Neural progenitor cell (in vitro differentiated cells): ENCODE measurements around the gene ANLN. TPM values are rescaled to one million over a fixed set of nuclear protein-coding genes. Genes with fewer than 3 reads are reported as not detected.
A peak's percentile ranks its signal among the peaks of the same experiment; 100 is the strongest.

ENCODE experiments used
- DNase-seq: peaks from one replicate; pipeline ENCODE4 v3.0.0-alpha.2; 2016; ENCODE audit warnings: low spot score
- H2AFZ ChIP-seq: fragments of 200-600 bp; sonication (generic); replicated peaks from 2 replicates; pipeline ENCODE4 v1.6.1; 2016; ENCODE audit warnings: antibody characterized with exemption
- H3F3A ChIP-seq: fragments of 200-600 bp; sonication (generic); 2 replicates; pipeline ENCODE4 v1.6.1; 2016; ENCODE audit warnings: antibody characterized with exemption, low read depth
- H3K27ac ChIP-seq: fragments of 200-600 bp; sonication (generic); 2 replicates; pipeline ENCODE4 v1.5.1; 2016; ENCODE audit warnings: mild to moderate bottlenecking
- H3K27me3 ChIP-seq: fragments of 200-600 bp; sonication (generic); 2 replicates; pipeline ENCODE4 v1.6.1; 2016; ENCODE audit warnings: mild to moderate bottlenecking, moderate library complexity
- H3K36me3 ChIP-seq: fragments of 200-600 bp; sonication (generic); 2 replicates; pipeline ENCODE4 v1.5.1; 2016
- H3K4me1 ChIP-seq: fragments of 200-600 bp; sonication (generic); 2 replicates; pipeline ENCODE4 v1.6.1; 2016; ENCODE audit warnings: mixed run types
- H3K4me2 ChIP-seq: fragments of 200-600 bp; sonication (generic); 2 replicates; pipeline ENCODE4 v1.6.1; 2016
- H3K4me3 ChIP-seq: fragments of 200-600 bp; sonication (generic); 2 replicates; pipeline ENCODE4 v1.5.1; 2016
- H3K79me2 ChIP-seq: fragments of 200-600 bp; sonication (generic); 2 replicates; pipeline ENCODE4 v1.6.1; 2016; ENCODE audit warnings: low read depth
- H3K9ac ChIP-seq: fragments of 200-600 bp; sonication (generic); 2 replicates; pipeline ENCODE4 v1.6.1; 2016
- H3K9me3 ChIP-seq: fragments of 200-600 bp; sonication (generic); 2 replicates; pipeline ENCODE4 v1.5.1; 2016; ENCODE audit warnings: low read depth
- H4K20me1 ChIP-seq: fragments of 200-600 bp; sonication (generic); 2 replicates; pipeline ENCODE4 v1.6.1; 2016; ENCODE audit warnings: low read depth
- H3K27ac Mint-ChIP-seq: 3 replicates; pipeline ENCODE4 v1.8.0; 2021; ENCODE audit warnings: mixed read lengths
- H3K27me3 Mint-ChIP-seq: 2 replicates; pipeline ENCODE4 v1.8.0; 2022; ENCODE audit warnings: low read depth, mild to moderate bottlenecking, inconsistent platforms, moderate library complexity, mixed read lengths; ENCODE audit not compliant: insufficient read depth
- H3K36me3 Mint-ChIP-seq: 3 replicates; pipeline ENCODE4 v1.8.0; 2021; ENCODE audit warnings: mixed read lengths
- H3K4me1 Mint-ChIP-seq: 3 replicates; pipeline ENCODE4 v1.8.0; 2021; ENCODE audit warnings: mixed read lengths
- H3K4me3 Mint-ChIP-seq: 3 replicates; pipeline ENCODE4 v1.8.0; 2021; ENCODE audit warnings: mild to moderate bottlenecking, moderate library complexity, mixed read lengths
- H3K9me3 Mint-ChIP-seq: 3 replicates; pipeline ENCODE4 v1.8.0; 2020; ENCODE audit warnings: mixed read lengths
- EZH2 ChIP-seq: fragments of 200-600 bp; sonication (generic); IDR thresholded peaks from 2 replicates; pipeline ENCODE4 v1.6.1; 2017; ENCODE audit warnings: antibody characterized with exemption, mild to moderate bottlenecking, moderate library complexity
- EZH2phosphoT487 ChIP-seq: fragments of 200-600 bp; sonication (generic); IDR thresholded peaks from 2 replicates; pipeline ENCODE4 v1.6.1; 2017; ENCODE audit warnings: antibody characterized with exemption
- total RNA-seq: library from RNA; depleted of rRNA; stranded (reverse); fragments of >200 nt; gene quantifications from 2 replicates; pipeline ENCODE4 v1.2.3, GENCODE V29; 2015; ENCODE audit warnings: low replicate concordance
- TF ChIP-seq, protein P1 (sequence below): fragments of 200-600 bp; sonication (generic); IDR thresholded peaks from 2 replicates; pipeline ENCODE4 v1.5.1; 2017; ENCODE audit warnings: antibody characterized with exemption, mild to moderate bottlenecking

The ANLN gene
- total RNA-seq, 1 donor from 2014 or later: 176 TPM

DNA sequence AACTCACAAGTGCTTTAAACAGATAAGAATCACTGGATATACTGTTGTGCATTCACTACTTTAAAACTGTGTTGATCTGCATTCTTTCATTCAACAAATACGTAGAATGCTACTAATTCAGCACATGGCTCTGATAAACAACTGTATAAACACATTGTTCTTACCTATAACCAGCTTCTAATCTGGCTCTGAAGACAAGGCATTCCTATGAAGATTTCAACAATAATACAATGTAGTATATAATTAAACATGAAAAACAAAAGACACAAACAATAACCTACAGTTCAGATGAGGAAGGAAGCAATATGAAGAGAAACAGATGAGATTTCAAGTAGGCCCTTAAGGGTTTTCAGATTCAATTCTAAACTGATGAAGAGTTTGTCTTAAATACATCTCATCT, 31.1 kb upstream of the ANLN start:
- H3K27me3 ChIP-seq: peaks cover 63% of the 10 kb centered on the region
- no peaks in the 10 kb centered on the region for H3K27me3 Mint-ChIP-seq

DNA sequence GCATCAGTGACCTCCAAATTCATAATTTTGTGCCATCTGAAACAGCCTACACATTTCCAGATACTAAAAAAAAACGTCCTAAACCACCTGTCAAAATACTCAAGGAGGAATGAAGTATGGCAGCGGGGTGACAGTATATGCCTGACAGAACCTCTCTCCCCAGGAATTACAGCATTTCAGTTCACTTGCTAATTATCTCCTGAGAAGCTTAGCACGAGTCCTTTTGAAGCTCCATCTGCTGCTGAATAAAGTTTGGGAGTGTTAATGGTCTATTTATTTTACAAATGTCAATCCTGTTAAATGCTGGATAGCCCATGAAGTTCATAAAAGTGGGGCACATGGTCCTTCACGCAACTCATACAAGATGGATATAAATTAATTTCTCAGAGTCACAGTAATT, 29.4 kb upstream of the ANLN start:
- peak; percentile 54 for DNase-seq
- peaks cover 80% of the 10 kb centered on the region for H3K27me3 ChIP-seq

More for the DNA sequence above, 31.1 kb upstream of the ANLN start:
- Histone ChIP-seq H3K4me2 (no peak overlapping the region), H3K9me3 (no peaks in the 10 kb centered on the region), H3K4me1 (peaks cover 24% of the 10 kb centered on the region), H3K9ac (no peak overlapping the region), H3K4me3 (no peak overlapping the region), H4K20me1 (peaks cover 4% of the 10 kb centered on the region), H3K27ac (no peak overlapping the region), H3F3A (no peaks in the 10 kb centered on the region), H3K36me3 (no peaks in the 10 kb centered on the region), H2AFZ (no peak overlapping the region), H3K79me2 (no peaks in the 10 kb centered on the region)
- H3K4me3 Mint-ChIP-seq: no peak overlapping the region
- TF ChIP-seq, protein P1, sequence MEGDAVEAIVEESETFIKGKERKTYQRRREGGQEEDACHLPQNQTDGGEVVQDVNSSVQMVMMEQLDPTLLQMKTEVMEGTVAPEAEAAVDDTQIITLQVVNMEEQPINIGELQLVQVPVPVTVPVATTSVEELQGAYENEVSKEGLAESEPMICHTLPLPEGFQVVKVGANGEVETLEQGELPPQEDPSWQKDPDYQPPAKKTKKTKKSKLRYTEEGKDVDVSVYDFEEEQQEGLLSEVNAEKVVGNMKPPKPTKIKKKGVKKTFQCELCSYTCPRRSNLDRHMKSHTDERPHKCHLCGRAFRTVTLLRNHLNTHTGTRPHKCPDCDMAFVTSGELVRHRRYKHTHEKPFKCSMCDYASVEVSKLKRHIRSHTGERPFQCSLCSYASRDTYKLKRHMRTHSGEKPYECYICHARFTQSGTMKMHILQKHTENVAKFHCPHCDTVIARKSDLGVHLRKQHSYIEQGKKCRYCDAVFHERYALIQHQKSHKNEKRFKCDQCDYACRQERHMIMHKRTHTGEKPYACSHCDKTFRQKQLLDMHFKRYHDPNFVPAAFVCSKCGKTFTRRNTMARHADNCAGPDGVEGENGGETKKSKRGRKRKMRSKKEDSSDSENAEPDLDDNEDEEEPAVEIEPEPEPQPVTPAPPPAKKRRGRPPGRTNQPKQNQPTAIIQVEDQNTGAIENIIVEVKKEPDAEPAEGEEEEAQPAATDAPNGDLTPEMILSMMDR: no peak
- TF ChIP-seq EZH2 (no peak), EZH2phosphoT487 (no peak)
- H3K4me1 Mint-ChIP-seq: peaks cover 19% of the 10 kb centered on the region
- H3K36me3 Mint-ChIP-seq: peaks cover 16% of the 10 kb centered on the region
- no peaks in the 10 kb centered on the region for H3K9me3 Mint-ChIP-seq
- no peak for DNase-seq
- no peak overlapping the region for H3K27ac Mint-ChIP-seq

DNA sequence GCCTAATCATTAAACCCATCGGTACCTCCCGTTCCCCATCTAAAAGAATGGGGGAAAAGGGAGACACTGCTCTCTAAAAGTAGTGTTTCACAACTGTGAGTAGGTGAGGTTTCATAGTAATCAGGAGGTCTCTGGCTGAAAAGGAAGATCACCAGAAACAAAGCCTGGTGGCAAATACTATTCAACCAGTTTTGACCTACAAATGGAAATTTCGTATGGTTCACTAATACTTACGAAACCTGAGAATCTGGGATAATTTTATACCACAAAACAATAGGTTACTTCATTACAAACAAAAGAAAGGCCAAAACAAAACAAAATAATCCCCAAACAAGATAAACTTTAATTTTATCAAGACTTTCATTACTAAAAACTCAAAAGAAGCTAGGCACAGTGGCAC, 28.4 kb upstream of the ANLN start:
- peaks cover 26% of the 10 kb centered on the region for H3K4me1 ChIP-seq
- H4K20me1 ChIP-seq: peaks cover 7% of the 10 kb centered on the region
- no peak for DNase-seq
- no peaks in the 10 kb centered on the region for H3K9me3 Mint-ChIP-seq
- H3K9me3 ChIP-seq: no peaks in the 10 kb centered on the region
- no peak overlapping the region for H3K4me2 ChIP-seq
- H3K27me3 Mint-ChIP-seq: no peaks in the 10 kb centered on the region
- no peak overlapping the region for H3K4me3 ChIP-seq
- H3K4me3 Mint-ChIP-seq: no peak overlapping the region
- H3K27ac Mint-ChIP-seq: no peak overlapping the region
- peaks cover 16% of the 10 kb centered on the region for H3K36me3 Mint-ChIP-seq
- peaks cover 90% of the 10 kb centered on the region for H3K27me3 ChIP-seq
- no peaks in the 10 kb centered on the region for H3K36me3 ChIP-seq
- no peak overlapping the region for H3K27ac ChIP-seq
- H2AFZ ChIP-seq: no peak overlapping the region
- H3K4me1 Mint-ChIP-seq: peaks cover 26% of the 10 kb centered on the region
- no peak overlapping the region for H3K9ac ChIP-seq
- TF ChIP-seq, protein P1: no peak
- TF ChIP-seq EZH2phosphoT487 (no peak), EZH2 (no peak)
- H3F3A ChIP-seq: no peaks in the 10 kb centered on the region
- H3K79me2 ChIP-seq: no peaks in the 10 kb centered on the region

More for the DNA sequence above, 29.4 kb upstream of the ANLN start:
- H3K36me3 ChIP-seq: no peaks in the 10 kb centered on the region
- H3K4me2 ChIP-seq: peak overlapping the region; percentile 48
- H3F3A ChIP-seq: no peaks in the 10 kb centered on the region
- H3K79me2 ChIP-seq: no peaks in the 10 kb centered on the region
- Mint-ChIP-seq H3K4me1 (peaks cover 22% of the 10 kb centered on the region), H3K36me3 (peaks cover 16% of the 10 kb centered on the region), H3K4me3 (no peak overlapping the region), H3K9me3 (no peaks in the 10 kb centered on the region), H3K27ac (no peak overlapping the region), H3K27me3 (no peaks in the 10 kb centered on the region)
- H3K9me3 ChIP-seq: no peaks in the 10 kb centered on the region
- no peak overlapping the region for H3K9ac ChIP-seq
- H3K4me3 ChIP-seq: no peak overlapping the region
- no peak overlapping the region for H2AFZ ChIP-seq
- peaks cover 24% of the 10 kb centered on the region for H3K4me1 ChIP-seq
- H3K27ac ChIP-seq: no peak overlapping the region
- TF ChIP-seq EZH2phosphoT487 (no peak), EZH2 (no peak)
- TF ChIP-seq, protein P1: no peak
- peaks cover 4% of the 10 kb centered on the region for H4K20me1 ChIP-seq
